Keratinocyte (primary cell): ENCODE measurements around the gene NAALADL2.

Experiments
- EZH2 ChIP-seq: IDR thresholded peaks from one replicate; pipeline ENCODE4 v1.6.1; 2012; ENCODE audit warnings: inconsistent platforms, mild to moderate bottlenecking, low read length, moderate library complexity
- TF ChIP-seq, protein P1 (sequence below), 3 experiments: IDR thresholded peaks in 1 of 3; conservative IDR thresholded peaks in 1 of 3; optimal IDR thresholded peaks in 1 of 3; 2 replicates in 2 of 3; 3 replicates in 1 of 3; pipeline versions ENCODE3 to v1.5.1; 2011; ENCODE audit warnings: low read length in 3 of 3, mild to moderate bottlenecking in 3 of 3, moderate library complexity in 2 of 3, control low read depth in 1 of 3, inconsistent platforms in 1 of 3; ENCODE audit not compliant: insufficient read depth in 2 of 3; ENCODE audit errors: extremely low read depth in 1 of 3

DNA sequence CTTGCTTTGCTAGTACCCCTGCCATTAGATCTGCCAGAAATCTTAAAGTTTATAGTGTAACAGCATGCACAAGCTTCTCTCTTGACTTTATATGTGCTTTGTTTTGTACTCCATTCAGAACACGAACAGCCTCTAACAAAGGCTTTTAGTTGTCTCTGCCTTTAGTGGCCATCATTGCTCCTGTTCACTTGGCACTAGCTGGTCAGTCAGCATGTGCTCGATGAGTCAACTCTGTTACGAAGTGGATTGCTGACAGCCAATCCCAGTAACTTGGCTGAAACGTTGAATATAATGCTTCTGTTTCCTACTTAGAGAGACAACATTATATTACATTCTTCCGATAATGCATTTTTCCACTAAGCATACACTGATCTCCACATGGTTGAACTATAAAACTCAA is 349.2 kb downstream of the NAALADL2 start:
- TF ChIP-seq, protein P1, sequence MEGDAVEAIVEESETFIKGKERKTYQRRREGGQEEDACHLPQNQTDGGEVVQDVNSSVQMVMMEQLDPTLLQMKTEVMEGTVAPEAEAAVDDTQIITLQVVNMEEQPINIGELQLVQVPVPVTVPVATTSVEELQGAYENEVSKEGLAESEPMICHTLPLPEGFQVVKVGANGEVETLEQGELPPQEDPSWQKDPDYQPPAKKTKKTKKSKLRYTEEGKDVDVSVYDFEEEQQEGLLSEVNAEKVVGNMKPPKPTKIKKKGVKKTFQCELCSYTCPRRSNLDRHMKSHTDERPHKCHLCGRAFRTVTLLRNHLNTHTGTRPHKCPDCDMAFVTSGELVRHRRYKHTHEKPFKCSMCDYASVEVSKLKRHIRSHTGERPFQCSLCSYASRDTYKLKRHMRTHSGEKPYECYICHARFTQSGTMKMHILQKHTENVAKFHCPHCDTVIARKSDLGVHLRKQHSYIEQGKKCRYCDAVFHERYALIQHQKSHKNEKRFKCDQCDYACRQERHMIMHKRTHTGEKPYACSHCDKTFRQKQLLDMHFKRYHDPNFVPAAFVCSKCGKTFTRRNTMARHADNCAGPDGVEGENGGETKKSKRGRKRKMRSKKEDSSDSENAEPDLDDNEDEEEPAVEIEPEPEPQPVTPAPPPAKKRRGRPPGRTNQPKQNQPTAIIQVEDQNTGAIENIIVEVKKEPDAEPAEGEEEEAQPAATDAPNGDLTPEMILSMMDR (optimal IDR thresholded peaks at IDR 0.05 in 1 of 3, IDR thresholded peaks at IDR 0.05 in 1 of 3, conservative IDR thresholded peaks at IDR 0.05 in 1 of 3; ENCODE audit: extremely low read depth in 1 of 3, insufficient read depth in 2 of 3, low read length in 3 of 3), result no peak
- no peak for TF ChIP-seq EZH2
